Ureter (tissue), 1 donor: ENCODE results near the gene YTHDF1. TPM values are rescaled to one million over a fixed set of nuclear protein-coding genes. Genes with fewer than 3 reads are reported as not detected.
"Not testable (repeated sequence)": the region's sequence is repeated elsewhere in the genome, so short reads cannot be mapped to it uniquely, and the experiment has no call there.

Experiments
- DNase-seq: peaks from one replicate; pipeline ENCODE4 v3.0.0-alpha.2; 2020; ENCODE audit warnings: low spot score
- total RNA-seq: library from RNA; stranded (reverse); gene quantifications from one replicate; pipeline ENCODE4 v1.2.4, GENCODE V29; 2023
- donor health status: DM: yes; HTN: yes; CAD: no.

The YTHDF1 gene
- total RNA-seq, 1 donor from 2014 or later = 36.3 TPM

DNA sequence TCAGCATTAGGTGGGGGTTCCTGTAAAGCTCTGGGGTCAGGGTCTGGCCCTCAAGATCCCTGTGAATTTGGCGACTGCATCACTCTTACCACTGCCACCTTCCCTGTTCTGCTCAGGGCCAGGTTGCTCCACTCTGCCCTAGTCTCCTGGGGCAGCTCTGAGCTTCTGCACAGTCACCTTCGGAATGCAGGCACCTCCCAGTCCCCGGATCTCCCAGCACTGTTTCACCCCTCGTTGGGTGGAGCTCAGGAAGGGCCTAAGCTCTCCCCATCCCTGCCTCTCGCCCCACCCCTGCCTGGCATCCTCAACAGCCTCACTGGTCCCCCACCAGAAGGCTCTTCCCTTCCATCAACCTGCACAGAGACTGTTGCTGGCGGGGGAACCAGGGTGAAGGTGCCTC, 46.2 kb downstream of the YTHDF1 start:
- DNase-seq = no peak

DNA sequence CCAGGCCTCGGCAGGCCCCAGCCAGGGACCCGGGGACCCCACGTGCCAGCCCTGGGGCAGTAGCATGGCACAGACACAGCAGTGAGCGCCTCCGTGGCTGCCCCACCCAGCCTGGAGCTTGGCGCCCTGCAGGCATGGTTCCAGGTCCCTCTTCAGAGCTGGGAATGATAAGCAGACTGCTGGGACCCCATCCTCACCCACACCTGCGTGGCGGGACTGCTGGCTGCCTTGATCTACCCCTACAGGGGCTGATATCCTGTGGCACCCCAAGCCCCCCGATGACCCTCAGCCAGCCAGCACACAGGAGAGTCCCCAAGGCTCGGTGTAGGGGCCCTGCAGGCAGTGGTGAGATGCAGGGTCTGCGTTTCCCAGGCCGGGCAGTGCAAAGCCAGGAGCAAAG, 47.1 kb downstream of the YTHDF1 start:
- DNase-seq = no peak

DNA sequence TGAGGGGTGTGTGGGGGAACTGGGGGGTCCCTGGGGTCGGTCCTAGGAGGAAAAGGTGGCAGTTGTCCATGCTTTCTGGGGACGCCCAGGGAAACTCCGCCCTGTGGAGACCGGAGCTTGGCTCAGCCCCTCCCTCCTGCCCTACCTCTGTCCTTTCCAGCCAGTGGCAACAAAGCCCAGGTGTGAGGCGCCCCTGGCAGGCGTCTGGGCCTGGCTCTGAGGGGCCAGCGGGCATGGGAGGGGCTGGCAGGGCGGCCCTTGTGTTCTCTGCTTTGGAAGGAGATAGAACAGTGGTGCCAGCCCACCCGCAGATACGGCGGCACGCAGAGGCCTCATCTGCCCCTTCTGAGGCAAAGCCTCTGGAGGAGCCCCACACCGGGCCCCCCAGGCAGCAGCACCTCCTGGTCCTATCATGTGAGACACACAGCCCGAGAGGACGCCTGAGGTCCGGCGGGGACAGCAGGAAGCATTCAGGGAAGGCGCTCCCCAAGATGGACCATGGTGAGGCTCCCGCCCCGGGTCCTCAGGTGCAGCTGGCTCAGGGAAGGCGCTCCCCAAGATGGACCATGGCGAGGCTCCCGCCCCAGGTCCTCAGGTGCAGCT, 47.9 kb downstream of the YTHDF1 start:
- no peak for DNase-seq

DNA sequence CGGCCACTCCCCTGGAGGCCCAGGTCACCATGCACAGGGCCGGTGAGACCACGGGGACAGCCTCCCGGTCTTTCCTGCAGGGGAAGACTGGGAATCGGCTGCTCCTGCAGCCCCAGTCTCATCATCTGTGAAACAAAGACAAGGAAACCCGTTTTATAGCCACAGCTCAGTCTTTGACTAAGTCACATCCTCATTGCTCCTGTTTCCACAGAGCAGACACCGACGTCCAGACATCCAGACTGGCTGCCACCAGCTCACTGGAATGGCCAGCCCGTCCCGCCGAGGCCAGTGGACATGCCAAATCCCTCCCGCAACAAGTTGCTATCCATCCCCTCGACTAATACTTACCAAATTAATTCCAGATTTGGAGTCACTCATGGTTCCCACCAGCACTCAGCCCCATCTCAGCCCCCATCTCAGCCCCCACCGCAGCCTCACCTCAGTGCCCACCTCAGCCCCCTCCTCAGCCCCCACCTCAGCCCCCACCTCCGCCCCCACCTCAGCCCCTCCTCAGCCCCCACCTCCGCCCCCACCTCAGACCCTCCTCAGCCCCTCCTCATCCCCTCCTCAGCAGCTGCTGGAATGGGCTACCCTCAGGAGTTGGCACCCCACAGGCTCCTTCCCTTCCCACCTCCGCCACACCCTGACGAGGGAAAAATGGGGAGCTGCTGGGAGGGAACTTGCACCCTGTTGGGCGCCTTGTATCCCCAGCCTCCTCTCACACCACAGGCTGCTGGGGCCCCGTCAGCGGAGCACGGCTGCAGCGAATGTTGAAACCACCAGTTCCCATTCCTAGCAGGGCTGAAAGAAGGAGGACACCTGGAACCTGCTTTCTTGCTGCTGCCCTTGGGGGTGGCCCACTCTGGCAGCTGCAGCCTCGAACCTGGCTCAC, 48.7 kb downstream of the YTHDF1 start:
- DNase-seq = no peak

DNA sequence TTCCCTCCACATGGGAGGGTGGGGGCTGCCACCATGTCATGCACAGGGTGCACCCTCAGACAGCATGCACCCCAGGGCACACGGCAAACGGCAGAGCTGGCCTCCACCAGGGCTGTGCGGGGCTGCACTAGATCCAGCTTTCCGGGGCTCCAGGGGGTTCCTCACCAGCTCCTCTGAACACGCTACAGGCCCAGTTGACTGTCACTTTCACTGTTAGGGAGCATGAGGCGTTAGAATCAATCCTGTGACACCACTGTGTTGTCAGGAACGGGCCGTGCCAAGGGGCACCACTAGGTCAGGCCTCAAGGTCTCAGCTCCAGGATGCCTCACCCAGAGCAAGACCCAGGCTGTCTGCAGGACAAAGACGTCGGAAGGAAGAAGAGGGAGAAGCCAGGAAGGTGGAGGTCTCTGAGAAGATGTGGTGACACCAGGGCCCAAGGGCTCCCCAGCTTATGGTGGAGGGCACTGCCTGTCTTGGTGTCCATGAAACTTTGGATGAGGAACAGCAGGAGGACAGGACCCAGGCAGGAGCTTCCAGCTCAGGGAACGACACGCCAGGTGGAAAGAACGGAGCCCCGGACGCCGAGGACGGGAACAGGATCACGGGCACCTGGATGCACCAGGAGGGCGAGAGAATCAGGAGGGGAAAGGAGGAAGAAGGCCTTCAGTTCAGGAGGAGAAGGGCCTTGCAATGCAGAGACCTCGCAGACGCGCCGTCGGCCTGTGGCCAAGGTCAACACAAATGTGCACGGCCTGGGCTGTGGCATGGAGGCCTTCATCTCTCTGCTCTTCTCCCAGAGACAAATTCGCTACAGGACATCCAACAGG, 49.5 kb downstream of the YTHDF1 start:
- no peak for DNase-seq

DNA sequence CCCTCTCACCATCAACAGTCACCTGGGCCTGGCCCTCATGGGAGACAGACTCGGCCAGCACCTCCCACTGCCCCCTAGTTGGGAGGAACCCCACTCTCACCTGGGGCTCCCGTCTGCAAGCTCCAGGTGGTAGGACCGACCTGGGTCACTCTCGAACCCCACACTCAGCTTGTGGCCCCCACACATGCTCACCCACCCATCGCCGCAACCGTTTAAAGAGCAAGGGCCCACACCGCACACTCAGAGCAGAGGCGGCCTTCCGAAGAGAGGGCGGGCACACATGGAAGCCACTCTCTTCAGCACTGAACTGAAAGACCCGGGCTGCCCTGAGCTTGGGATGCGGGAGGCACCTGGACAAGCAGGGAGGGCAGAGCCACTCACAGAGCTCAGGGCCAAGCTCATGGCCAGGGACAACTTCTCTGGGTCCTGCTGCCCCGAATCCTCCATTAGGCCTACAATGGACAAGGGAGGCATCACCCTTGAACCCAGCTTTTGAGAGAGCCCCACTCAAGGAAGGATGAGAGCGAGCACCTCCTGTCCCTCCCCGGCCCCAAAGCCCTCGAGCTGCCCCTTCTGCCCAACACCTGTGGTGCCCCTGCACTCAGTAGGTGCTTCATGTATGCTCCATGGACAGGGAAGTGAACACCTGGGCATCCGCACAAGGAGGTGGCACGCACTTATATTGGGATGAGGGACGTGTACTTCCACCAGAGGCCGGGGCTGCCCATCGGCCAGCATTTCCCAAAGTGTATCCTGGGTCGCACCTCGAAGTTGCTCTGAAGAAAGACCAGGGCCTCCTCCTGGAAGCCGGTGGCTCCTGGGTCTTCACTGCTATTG, 50.4 kb downstream of the YTHDF1 start:
- no peak for DNase-seq

DNA sequence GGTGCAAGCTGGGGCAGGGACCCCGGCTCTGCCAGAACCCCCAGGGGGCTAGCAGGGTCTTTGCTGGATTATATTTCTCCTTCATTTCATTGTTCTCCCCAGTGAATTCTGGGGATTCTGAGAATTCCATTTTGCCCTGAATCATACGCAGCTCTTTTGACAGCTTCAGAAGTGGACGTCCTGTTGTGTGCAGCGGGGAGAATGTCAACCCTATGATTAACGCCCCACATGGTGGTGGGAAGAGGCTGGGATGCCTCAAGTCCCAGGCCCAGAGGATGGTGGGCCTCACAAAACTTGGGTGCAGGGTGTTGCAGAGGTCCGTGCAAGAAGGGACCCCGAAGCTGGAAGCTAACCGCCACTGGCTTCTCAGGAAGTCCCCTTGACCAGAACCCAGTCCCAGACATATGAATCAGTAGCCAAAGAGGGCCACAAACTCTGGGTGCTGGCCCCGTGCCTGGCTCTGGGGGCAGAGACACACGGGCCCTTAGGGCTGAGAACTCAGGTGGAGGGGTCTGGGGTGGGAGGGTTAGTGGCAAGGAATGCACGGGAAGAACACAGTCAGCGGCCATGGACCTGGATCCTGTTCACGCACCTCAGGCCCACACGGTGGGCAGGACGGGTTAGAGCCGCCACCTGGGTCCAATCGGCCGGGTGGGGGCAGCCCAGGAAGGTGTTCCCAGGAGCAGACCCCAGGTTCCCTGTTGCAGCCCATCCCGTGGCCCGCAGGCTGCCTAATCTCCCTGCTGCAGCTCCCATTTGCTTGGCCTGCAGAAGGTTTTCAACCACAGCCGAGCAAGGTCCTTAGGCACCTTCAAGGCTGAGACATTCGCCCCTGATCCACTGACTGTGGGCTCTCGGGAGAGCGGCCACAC, 51.2 kb downstream of the YTHDF1 start:
- DNase-seq = no peak

DNA sequence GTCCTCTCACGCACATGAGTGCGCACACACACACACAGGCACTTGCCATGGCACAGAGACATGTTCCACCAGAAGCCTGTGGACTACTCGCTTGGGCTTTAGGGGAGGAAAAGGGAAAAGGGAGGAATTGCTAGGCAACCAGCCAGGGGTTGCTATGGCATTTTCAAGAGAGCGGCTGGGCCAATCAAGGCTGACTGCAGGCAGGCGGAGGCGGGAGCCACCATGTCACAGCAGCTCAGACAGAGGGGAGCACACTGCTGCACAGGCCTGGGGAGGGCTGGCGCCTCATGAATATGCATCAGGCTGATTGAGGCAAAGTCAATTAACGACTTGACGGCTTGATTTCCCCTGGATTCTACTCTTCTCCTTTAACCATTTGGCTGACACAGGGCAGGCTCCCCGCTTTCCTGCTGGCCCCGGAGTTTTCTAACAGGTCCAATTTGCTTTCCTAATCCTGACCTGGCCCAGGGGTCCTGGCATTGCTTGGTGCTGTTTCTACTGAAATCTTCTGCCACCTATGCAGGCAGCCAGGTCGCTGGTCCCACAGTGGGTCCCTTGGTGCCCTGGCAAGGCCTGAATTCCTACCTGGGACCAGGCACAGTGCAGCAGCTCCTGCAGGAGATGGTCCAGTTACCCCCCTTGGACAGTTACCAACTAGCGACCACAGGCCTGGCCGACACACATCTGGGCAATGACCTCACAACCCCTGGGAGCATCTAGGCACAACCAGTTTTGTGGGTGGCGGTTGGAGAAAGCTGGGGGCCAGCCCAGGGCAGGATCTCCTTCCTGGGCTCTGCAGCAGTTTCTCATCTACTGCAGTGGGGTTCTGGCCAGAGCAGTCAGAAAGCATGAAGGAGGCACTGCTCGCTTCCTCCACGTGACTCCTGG, 52.1 kb downstream of the YTHDF1 start:
- no peak for DNase-seq

DNA sequence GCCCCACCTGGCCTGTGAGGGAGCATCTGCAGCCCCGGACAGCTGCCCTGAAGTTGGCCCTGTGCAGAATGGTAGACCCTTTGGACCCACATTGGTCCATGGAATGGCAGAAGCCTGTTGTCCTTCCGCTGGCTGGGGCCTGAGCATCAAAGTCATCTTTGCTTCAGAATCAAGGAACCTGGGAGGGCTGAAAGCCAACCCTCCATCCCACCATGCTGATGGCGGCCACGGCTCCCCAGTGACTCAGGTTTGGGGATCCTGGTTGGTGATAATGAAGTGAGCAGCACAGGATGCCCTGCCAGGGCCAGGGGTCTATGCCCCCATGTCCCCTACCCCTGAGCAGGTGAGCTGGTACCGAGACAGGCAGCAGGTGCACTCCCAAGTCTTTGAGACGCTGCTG, 52.8 kb downstream of the YTHDF1 start:
- DNase-seq = no peak

DNA sequence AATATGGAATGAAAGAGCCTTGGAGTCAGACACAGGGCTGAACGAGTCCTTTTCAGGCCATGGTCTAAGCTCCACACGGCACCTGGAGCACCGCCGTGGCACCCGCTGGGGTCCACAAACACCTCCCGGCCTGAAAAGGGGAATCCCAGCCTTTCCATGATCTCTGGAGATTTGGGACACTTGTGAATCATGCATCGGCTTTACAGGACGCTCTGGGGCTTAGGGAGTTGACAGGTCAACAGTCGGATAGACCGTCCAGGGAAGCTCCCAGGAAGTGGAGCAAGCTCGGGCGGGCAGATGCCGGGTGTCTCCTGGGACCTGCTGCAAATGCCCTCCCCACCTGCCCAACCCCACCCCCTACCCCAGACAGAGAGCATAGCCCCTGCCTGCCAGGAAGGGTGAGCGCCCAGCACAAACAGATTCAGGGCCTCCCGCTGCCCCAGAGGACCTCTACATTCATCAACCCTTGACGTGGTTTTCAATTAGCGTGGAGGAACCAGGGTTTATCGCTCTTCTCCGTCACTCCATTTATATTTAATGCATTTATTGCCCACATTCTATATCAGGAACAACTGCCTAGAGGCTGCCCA, 53.6 kb downstream of the YTHDF1 start:
- DNase-seq = no peak

DNA sequence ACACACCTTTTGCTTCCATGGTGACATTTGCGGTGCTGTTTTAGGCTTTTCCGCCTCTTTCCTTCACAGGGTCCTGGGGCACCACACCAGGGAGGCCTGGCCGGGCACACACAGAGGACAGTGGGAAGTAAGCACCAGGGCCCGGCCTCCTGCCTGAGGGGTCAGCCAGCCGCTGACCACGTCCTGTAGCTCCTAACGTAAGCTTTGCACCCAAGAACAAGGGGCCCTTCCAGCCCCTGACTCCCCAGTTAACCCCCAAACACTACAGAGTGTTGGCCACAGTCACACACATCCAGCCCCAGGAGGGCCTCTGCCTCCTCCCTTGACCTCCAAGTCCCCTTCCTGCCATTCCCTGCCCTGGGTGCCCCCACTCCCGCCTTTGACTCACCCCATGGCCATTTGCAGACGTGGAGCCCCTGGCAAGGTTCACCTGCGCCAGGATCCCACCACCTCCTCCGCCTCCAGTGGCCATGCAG, 54.7 kb downstream of the YTHDF1 start:
- DNase-seq = no peak

DNA sequence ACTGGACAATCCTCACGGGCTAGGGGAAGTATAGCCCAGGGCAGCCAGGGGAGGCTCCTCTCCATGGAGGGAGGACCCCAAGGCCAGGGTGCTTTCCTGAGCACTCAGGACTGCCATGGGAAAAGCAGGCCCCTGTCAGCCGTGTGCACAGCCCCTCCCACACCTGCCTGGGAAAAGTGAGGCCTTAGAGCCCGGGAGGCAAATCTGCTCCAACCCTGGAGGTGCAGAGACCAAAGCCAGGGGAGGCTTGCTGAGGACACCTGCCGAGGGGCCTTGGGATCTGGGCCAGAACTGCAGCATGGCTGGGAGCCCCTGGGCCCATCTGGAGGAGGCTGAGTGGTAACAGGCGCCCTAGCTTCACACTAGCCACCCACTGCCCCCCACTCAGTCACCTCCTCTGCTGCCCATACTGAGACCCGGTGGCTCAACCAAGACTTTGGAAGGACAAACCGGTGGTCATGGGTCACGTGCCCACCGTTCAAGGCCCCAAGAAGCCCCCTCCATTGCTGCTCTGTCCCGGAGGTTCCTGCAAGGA, 55.2 kb downstream of the YTHDF1 start:
- DNase-seq = no peak

DNA sequence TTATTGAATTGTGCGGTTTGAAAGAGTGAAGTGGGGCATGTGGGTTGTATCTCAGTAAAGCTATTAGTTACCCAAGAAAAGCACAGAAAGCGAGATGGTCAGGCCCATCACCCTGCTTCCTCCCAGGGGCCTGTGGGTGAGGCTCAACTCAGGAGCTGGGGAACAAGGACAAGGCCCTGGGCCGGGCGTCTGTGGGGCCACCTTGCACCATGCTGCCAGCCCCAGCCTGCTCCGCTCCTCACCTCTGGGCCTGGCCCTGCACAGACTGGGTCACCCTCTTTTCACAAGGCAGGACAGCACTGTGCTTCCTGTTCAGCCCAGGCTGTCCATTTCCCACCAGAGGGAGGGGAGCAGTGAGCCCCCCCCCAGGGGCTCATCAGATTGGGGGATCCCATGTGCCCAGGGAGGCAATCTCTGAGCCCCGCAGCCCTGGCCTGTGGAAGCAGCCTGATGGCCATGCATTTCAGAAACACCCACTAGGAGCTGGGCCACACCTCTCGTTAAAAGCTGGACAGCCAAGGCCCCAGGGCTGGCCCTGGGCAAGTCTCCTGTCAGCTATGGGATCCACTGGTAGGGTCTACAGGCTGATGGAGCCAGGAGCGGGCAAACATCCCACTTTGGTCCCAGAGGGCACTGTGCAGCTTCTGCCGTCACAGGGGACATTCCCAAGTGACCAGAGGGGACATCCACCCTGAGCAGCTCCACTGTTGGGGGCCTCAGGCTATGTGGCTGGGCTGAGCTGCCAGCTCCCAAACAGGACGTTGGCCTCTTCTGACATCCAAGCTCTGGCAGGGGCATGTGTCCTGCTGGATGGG, 55.9 kb downstream of the YTHDF1 start:
- no peak for DNase-seq

DNA sequence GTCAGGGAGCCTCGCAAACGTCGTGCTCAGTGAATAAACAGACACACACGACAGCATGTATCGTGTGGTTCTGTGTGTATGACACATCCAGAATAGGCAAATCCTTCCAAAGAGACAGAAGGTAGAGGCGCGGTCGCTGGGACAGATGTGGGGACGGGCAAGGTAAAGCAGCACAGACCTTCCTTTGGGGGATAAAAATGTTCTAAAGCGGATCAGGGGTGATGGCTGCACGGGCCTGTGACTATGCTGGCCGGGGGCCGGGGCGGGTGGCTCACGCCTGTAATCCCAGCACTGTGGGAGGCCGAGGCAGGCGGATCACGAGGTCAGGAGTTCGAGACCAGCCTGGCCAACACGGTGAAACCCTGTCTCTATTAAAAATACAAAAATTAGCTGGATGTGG, 56.7 kb downstream of the YTHDF1 start:
- not testable (repeated sequence) for DNase-seq

DNA sequence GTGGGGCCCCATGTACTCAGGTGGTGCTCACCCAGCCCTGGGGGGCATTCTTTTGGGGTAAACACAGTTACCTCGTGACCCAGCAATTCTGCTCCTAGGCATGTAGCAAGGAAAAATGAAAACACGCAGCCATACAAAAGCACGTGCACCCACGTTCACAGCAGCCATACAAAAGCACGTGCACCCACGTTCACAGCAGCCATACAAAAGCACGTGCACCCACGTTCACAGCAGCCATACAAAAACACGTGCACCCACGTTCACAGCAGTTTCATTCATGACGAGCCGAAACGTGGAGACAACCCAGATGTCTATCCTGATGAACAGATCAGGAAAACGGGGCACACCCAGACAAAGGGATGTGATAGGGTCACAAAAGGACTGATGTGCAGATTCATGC, 57.1 kb downstream of the YTHDF1 start:
- no peak for DNase-seq

DNA sequence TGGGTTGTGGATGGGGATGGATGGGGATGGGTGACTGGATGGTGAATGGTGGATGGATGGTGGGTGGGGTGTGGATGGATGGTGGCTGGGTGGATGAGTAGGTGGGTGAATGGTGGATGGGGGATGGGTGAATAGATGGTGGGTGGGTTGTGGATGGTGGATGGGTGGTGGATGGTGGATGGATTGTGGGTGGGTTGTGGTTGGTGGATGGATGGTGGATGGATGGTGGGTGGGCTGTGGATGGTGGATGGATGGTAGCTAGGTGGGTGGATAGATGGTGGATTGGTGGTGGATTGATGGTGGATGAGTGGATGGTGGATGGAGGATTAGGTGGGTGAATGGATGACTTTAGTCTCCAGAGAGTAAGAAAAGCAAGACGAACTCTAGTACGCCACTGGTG, 57.6 kb downstream of the YTHDF1 start:
- DNase-seq = no peak

DNA sequence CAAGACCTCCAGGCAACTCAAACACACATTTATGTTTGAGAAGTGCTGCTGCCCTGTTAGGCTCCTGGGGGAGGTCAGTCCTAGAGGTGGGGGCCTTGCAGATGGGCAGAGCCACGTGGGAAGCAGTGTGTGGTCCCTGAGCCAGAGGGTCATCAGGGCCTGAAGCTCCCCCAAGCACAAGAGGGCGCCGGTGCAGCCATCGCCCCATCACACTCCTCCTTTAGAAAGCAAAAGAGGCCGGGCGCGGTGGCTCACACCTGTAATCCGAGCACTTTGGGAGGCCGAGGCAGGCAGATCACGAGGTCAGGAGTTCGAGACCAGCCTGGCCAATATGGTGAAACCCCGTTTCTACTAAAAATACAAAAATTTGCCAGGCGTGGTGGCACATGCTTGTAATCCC, 58.5 kb downstream of the YTHDF1 start:
- not testable (repeated sequence) for DNase-seq

DNA sequence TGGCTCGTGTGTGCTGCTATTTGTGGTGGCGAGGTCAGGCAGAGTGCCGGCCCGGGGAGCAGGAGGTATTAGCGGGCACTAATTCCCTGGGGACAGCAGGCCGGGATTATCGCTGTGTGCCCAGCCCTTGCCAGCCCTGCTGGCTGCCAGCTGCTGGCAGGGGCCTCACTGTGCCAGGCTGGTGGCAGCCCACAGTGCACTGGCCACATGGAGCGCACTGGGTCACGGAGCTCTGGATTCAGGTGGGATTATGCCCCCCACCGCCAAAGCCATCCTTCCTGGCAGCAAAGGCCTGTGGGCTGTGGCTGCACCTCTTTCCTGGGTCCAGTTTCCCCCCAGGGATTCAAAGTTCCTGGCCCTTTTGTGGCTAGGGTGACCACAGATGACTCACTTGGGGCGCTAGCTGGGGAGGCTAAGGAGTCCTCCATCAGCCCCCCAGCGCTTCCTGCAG, 59.7 kb downstream of the YTHDF1 start:
- DNase-seq = no peak
